ENCODE measurements around the gene NCK2.

DNA sequence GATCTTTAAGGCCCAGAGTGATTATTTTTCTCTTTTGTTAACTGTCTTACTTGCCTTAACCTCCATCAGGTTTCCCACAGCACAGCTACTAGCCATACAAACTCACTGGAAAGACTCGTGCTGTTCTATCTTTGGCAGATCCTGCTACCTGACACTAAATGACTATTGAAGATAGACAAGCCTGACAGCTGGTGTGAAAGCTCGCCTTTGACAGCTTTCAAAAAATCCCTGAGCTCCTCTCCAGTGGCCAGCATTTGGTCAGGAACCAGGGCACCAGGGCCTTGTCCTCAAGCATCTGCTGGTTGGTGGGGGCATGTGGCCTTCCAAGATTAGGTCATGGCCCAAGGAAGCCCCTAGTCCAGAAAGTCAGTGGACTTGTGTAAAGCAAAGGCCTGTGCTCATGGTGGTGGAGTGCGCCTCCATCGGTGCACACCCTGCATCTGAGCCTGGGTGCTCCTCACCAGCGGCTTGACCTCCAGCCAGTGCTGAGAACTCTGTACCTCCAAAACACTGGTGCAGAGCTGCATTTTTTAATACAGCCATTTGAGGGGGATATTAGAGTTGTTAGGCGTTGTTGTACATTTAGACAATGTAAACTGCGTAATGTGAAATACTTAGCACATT lies 158.5 kb downstream of the NCK2 start:
- TF ChIP-seq, protein P1, sequence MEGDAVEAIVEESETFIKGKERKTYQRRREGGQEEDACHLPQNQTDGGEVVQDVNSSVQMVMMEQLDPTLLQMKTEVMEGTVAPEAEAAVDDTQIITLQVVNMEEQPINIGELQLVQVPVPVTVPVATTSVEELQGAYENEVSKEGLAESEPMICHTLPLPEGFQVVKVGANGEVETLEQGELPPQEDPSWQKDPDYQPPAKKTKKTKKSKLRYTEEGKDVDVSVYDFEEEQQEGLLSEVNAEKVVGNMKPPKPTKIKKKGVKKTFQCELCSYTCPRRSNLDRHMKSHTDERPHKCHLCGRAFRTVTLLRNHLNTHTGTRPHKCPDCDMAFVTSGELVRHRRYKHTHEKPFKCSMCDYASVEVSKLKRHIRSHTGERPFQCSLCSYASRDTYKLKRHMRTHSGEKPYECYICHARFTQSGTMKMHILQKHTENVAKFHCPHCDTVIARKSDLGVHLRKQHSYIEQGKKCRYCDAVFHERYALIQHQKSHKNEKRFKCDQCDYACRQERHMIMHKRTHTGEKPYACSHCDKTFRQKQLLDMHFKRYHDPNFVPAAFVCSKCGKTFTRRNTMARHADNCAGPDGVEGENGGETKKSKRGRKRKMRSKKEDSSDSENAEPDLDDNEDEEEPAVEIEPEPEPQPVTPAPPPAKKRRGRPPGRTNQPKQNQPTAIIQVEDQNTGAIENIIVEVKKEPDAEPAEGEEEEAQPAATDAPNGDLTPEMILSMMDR (IDR thresholded peaks at IDR 0.05): no peak
- TF ChIP-seq POLR2A (IDR thresholded peaks at IDR 0.05) (no peak), POLR2AphosphoS5 (IDR thresholded peaks at IDR 0.05; ENCODE audit: insufficient read depth in 1 of 2, low read depth in 1 of 2) (no peak)

All from vagina (tissue), 2 donors.